ENCODE results near the gene CD200. TPM values are rescaled to one million over a fixed set of nuclear protein-coding genes. Genes with fewer than 3 reads are reported as not detected.
"Not testable (repeated sequence)": the region's sequence is repeated elsewhere in the genome, so short reads cannot be mapped to it uniquely, and the experiment has no call there.

CD200 gene
- total RNA-seq, 1 experiment from 2014 or later: not detected

DNA sequence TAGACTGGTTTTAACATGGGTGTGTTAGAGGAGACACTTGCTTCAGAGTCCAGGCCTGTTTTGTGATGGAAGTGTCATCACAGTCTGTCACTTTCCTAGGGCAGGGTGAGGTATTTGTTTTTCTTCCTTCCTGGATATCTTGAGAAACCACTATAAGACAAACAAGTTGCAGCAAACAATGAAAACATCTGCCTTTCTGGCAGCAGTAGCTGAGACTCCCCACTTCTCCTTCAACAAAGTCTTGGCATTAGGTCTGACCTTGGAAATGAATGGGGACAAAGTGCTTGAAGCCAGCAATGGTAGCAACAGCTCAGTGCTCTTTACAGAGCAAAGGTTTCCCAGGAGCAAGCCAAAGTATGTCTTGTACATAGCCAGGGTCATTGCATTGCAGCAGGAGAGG lies 64.6 kb downstream of the CD200 start:
- Histone ChIP-seq H3F3A (ENCODE audit: low read length, unreplicated experiment) (no peaks in the 10 kb centered on the region), H2AFZ (ENCODE audit: low read length) (no peak overlapping the region), H3K9me3 (ENCODE audit: low read length) (no peaks in the 10 kb centered on the region), H3K27ac (ENCODE audit: low read length) (no peak overlapping the region), H3K36me3 (ENCODE audit: low read depth, low read length) (no peaks in the 10 kb centered on the region), H4K20me1 (ENCODE audit: low read length) (no peaks in the 10 kb centered on the region), H3K9ac (ENCODE audit: low read length) (no peak overlapping the region), H3K4me1 (ENCODE audit: insufficient read depth, low read length) (no peaks in the 10 kb centered on the region), H3K4me3 (ENCODE audit: low read length) (no peak overlapping the region), H3K9me2 (replicated peaks; ENCODE audit: low read length) (no peaks in the 10 kb centered on the region), H3K79me2 (ENCODE audit: low read length) (no peaks in the 10 kb centered on the region), H3K27me3 (ENCODE audit: low read length) (peaks cover 29% of the 10 kb centered on the region), H3K4me2 (ENCODE audit: low read length) (no peak overlapping the region)
- POLR2A ChIA-PET (ENCODE audit: unreplicated experiment): no interaction called here
- TF ChIP-seq EZH2phosphoT487 (IDR thresholded peaks at IDR 0.05; ENCODE audit: borderline replicate concordance, low read length) (no peak), CTCF (conservative IDR thresholded peaks at IDR 0.05; ENCODE audit: low read depth, low read length) (no peak), EZH2 (IDR thresholded peaks at IDR 0.05; ENCODE audit: low read length, unreplicated experiment) (no peak)
- intact Hi-C loops (cut with micrococcal nuclease): no loop called here
- ATAC-seq (no peak), DNase-seq (no peak)
- CTCF ChIA-PET: no interaction called here
- BruUV-seq (replicated peaks): no TSS peak

- TF ChIP-seq CTCF (conservative IDR thresholded peaks at IDR 0.05; ENCODE audit: low read depth, low read length) (no peak), EZH2 (IDR thresholded peaks at IDR 0.05; ENCODE audit: low read length, unreplicated experiment) (no peak), EZH2phosphoT487 (IDR thresholded peaks at IDR 0.05; ENCODE audit: borderline replicate concordance, low read length) (no peak)
- intact Hi-C loops (cut with micrococcal nuclease): no loop called here
- ChIA-PET POLR2A (ENCODE audit: unreplicated experiment) (no interaction called here), CTCF (no interaction called here)
- Histone ChIP-seq H3K9me2 (replicated peaks; ENCODE audit: low read length) (no peaks in the 10 kb centered on the region), H3K4me2 (ENCODE audit: low read length) (no peak overlapping the region), H3K4me1 (ENCODE audit: insufficient read depth, low read length) (no peaks in the 10 kb centered on the region), H3K4me3 (ENCODE audit: low read length) (no peak overlapping the region), H3F3A (ENCODE audit: low read length, unreplicated experiment) (no peaks in the 10 kb centered on the region), H2AFZ (ENCODE audit: low read length) (no peak overlapping the region), H3K9me3 (ENCODE audit: low read length) (no peaks in the 10 kb centered on the region), H3K9ac (ENCODE audit: low read length) (no peak overlapping the region), H3K36me3 (ENCODE audit: low read depth, low read length) (no peaks in the 10 kb centered on the region), H3K27ac (ENCODE audit: low read length) (no peak overlapping the region), H3K27me3 (ENCODE audit: low read length) (peaks cover 19% of the 10 kb centered on the region), H3K79me2 (ENCODE audit: low read length) (no peaks in the 10 kb centered on the region), H4K20me1 (ENCODE audit: low read length) (no peaks in the 10 kb centered on the region)
- BruUV-seq (replicated peaks): no TSS peak
- ATAC-seq: no peak
- DNase-seq: no peak
Measured at GRCh38 chr3:112399064-112399463, 66.1 kb downstream of the CD200 start.

GRCh38 chr3:112399554-112399953 lies 66.6 kb downstream of the CD200 start:
- ATAC-seq; BruUV-seq (replicated peaks): not testable (repeated sequence)

DNA sequence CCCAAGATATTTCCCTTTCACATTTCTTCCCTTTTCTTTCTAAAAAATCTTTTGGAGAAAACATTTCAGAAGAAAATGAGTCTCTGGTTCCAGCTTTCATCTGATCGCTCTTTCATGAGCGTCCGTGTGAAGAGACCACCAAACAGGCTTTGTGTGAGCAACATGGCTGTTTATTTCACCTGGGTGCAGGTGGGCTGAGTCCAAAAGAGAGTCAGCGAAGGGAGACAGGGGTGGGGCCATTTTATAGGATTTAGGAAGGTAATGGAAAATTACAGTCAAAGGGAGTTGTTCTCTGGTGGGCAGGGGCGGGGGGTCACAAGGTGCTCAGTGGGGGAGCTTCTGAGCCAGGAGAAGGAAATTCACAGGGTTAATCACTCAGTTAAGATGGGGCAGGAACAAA lies 67.4 kb downstream of the CD200 start:
- intact Hi-C loops (cut with micrococcal nuclease); H3F3A ChIP-seq (ENCODE audit: low read length, unreplicated experiment); ATAC-seq; H3K27ac ChIP-seq (ENCODE audit: low read length); H3K4me3 ChIP-seq (ENCODE audit: low read length); H4K20me1 ChIP-seq (ENCODE audit: low read length); BruUV-seq (replicated peaks); H2AFZ ChIP-seq (ENCODE audit: low read length); CTCF ChIA-PET; POLR2A ChIA-PET (ENCODE audit: unreplicated experiment); DNase-seq; H3K9me3 ChIP-seq (ENCODE audit: low read length); H3K4me2 ChIP-seq (ENCODE audit: low read length); H3K9me2 ChIP-seq (replicated peaks; ENCODE audit: low read length); H3K9ac ChIP-seq (ENCODE audit: low read length); H3K36me3 ChIP-seq (ENCODE audit: low read depth, low read length); H3K4me1 ChIP-seq (ENCODE audit: insufficient read depth, low read length); H3K27me3 ChIP-seq (ENCODE audit: low read length); H3K79me2 ChIP-seq (ENCODE audit: low read length): not testable (repeated sequence)

More at GRCh38 chr3:112399554-112399953, 66.6 kb downstream of the CD200 start:
- H3K36me3 ChIP-seq (ENCODE audit: low read depth, low read length); POLR2A ChIA-PET (ENCODE audit: unreplicated experiment); H3K4me2 ChIP-seq (ENCODE audit: low read length); H2AFZ ChIP-seq (ENCODE audit: low read length); H4K20me1 ChIP-seq (ENCODE audit: low read length); H3K9me3 ChIP-seq (ENCODE audit: low read length); H3K4me3 ChIP-seq (ENCODE audit: low read length); DNase-seq; H3K79me2 ChIP-seq (ENCODE audit: low read length); H3K9me2 ChIP-seq (replicated peaks; ENCODE audit: low read length); CTCF ChIA-PET; intact Hi-C loops (cut with micrococcal nuclease); H3K9ac ChIP-seq (ENCODE audit: low read length); H3F3A ChIP-seq (ENCODE audit: low read length, unreplicated experiment); H3K4me1 ChIP-seq (ENCODE audit: insufficient read depth, low read length); H3K27ac ChIP-seq (ENCODE audit: low read length): not testable (repeated sequence)
- peaks cover 14% of the 10 kb centered on the region for H3K27me3 ChIP-seq (ENCODE audit: low read length)

All from PC-3 (cell line).